GM12872 (cell line): ENCODE data around the gene DYNLL2.

Experiments used
- CTCF ChIP-seq: IDR thresholded peaks from 3 replicates; pipeline ENCODE4 v1.5.1; 2011; ENCODE audit warnings: low read depth, mild to moderate bottlenecking, low read length, moderate library complexity; ENCODE audit not compliant: insufficient read depth

DYNLL2 gene

GRCh38 chr17:58096892-58097291, 13.7 kb downstream of the DYNLL2 start:
- peak; percentile 15; the same call in 1 of the 3 replicates for TF ChIP-seq CTCF

- no peak for TF ChIP-seq CTCF
Observed at GRCh38 chr17:58097384-58098088, 14.3 kb downstream of the DYNLL2 start.

GRCh38 chr17:58100506-58100905, 17.3 kb downstream of the DYNLL2 start:
- no peak for TF ChIP-seq CTCF

GRCh38 chr17:58105093-58105492, 21.9 kb downstream of the DYNLL2 start:
- no peak for TF ChIP-seq CTCF

GRCh38 chr17:58107306-58107705, 24.1 kb downstream of the DYNLL2 start:
- no peak for TF ChIP-seq CTCF

GRCh38 chr17:58109197-58109596, 26.0 kb downstream of the DYNLL2 start:
- no peak for TF ChIP-seq CTCF

- no peak for TF ChIP-seq CTCF
Observed at GRCh38 chr17:58110012-58110411, 26.8 kb downstream of the DYNLL2 start.

- no peak for TF ChIP-seq CTCF
Observed at GRCh38 chr17:58111676-58112075, 28.5 kb downstream of the DYNLL2 start.
